ENCODE data around the gene CDK10. TPM values are rescaled to one million over a fixed set of nuclear protein-coding genes. Genes with fewer than 3 reads are reported as not detected.
"Not testable (repeated sequence)": the region's sequence is repeated elsewhere in the genome, so short reads cannot be mapped to it uniquely, and the experiment has no call there.

Gene CDK10
- total RNA-seq, 1 donor from 2014 or later, result 79.6 TPM

DNA sequence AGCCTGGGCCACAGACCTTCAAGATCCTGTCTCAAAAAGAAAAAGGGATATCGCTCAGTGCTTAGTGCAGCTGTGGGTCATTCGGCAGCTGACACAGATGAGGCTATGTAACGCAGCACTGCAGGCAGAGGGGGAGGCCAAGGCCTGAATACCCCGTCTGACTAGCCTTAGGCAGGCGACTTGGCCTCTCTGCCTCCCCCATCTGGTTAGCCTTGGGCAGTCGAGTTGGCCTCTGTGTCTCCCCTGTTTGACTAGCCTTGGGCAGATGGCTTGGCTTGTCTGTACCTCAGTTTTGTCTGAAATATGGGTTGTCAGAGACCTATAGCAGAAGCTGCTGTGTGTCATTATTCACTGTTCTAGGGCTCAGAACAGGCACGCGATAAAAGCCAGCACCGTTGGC, 18.9 kb upstream of the CDK10 start:
- intact Hi-C loops (cut with DNase I), result no loop called here
- no peak overlapping the region for H3K4me3 ChIP-seq
- TF ChIP-seq, protein P1, sequence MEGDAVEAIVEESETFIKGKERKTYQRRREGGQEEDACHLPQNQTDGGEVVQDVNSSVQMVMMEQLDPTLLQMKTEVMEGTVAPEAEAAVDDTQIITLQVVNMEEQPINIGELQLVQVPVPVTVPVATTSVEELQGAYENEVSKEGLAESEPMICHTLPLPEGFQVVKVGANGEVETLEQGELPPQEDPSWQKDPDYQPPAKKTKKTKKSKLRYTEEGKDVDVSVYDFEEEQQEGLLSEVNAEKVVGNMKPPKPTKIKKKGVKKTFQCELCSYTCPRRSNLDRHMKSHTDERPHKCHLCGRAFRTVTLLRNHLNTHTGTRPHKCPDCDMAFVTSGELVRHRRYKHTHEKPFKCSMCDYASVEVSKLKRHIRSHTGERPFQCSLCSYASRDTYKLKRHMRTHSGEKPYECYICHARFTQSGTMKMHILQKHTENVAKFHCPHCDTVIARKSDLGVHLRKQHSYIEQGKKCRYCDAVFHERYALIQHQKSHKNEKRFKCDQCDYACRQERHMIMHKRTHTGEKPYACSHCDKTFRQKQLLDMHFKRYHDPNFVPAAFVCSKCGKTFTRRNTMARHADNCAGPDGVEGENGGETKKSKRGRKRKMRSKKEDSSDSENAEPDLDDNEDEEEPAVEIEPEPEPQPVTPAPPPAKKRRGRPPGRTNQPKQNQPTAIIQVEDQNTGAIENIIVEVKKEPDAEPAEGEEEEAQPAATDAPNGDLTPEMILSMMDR (IDR thresholded peaks at IDR 0.05), result no peak
- H3K27ac ChIP-seq, result no peak overlapping the region
- no peaks in the 10 kb centered on the region for H3K27me3 ChIP-seq (ENCODE audit: low read depth)
- peaks cover 8% of the 10 kb centered on the region for H3K36me3 ChIP-seq
- no peaks in the 10 kb centered on the region for H3K9me3 ChIP-seq
- ATAC-seq (no peak), DNase-seq (no peak)
- H3K4me1 ChIP-seq, result peaks cover 6% of the 10 kb centered on the region

DNA sequence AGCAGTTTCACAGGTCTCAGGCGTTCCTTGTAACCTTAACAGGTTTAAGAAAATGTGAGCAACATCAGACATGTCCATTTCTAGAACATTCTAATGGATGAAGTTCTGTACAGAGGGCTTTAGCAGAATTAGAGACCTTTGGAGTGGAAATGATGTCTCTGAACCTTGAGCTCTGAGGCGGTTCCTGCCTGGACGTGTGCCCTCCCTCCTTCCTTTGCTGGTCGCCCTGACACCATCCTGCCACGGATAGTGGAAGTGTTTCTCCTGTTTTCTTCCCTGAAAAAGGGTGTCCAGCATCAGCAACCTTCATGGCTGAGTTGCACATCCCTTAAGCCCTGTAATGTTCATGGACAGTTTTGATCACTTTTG, 17.7 kb upstream of the CDK10 start:
- H3K4me3 ChIP-seq, result peak overlapping the region; percentile 34
- H3K27me3 ChIP-seq (ENCODE audit: low read depth), result no peaks in the 10 kb centered on the region
- H3K36me3 ChIP-seq, result peaks cover 3% of the 10 kb centered on the region
- peaks cover 6% of the 10 kb centered on the region for H3K4me1 ChIP-seq
- peak; percentile 41 to 45 for ATAC-seq
- peak overlapping the region; percentile 68 for H3K27ac ChIP-seq
- no peaks in the 10 kb centered on the region for H3K9me3 ChIP-seq
- intact Hi-C loops (cut with DNase I), result no loop called here
- TF ChIP-seq, protein P1 (IDR thresholded peaks at IDR 0.05), result no peak
- DNase-seq, result no peak

GRCh38 chr16:89669755-89670154, 16.7 kb upstream of the CDK10 start:
- Histone ChIP-seq H3K27ac (no peak overlapping the region), H3K4me3 (no peak overlapping the region), H3K36me3 (no peaks in the 10 kb centered on the region), H3K9me3 (no peaks in the 10 kb centered on the region), H3K4me1 (peaks cover 6% of the 10 kb centered on the region), H3K27me3 (ENCODE audit: low read depth) (no peaks in the 10 kb centered on the region)
- ATAC-seq (no peak), DNase-seq (no peak)
- intact Hi-C loops (cut with DNase I), result no loop called here
- TF ChIP-seq, protein P1 (IDR thresholded peaks at IDR 0.05), result no peak

- Histone ChIP-seq H3K4me3 (no peak overlapping the region), H3K36me3 (no peaks in the 10 kb centered on the region), H3K9me3 (no peaks in the 10 kb centered on the region), H3K27ac (no peak overlapping the region), H3K27me3 (ENCODE audit: low read depth) (no peaks in the 10 kb centered on the region), H3K4me1 (peaks cover 6% of the 10 kb centered on the region)
- TF ChIP-seq, protein P1 (IDR thresholded peaks at IDR 0.05), result no peak
- intact Hi-C loops (cut with DNase I), result no loop called here
- ATAC-seq (no peak), DNase-seq (no peak)
Measured at GRCh38 chr16:89670496-89671431, 15.7 kb upstream of the CDK10 start.

DNA sequence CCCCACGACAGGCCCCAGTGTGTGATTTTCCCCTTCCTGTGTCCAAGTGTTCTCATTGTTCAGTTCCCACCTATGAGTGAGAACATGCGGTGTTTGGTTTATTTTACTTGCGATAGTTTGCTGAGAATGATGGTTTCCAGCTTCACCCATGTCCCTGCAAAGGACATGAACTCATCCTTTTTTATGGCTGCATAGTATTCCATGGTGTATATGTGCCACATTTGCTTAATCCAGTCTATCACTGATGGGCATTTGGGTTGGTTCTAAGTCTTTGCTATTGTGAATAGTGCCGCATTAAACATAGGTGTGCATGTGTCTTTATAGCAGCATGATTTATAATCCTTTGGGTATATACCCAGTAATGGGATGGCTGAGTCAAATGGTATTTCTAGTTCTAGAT, 14.9 kb upstream of the CDK10 start:
- H3K27ac ChIP-seq; H3K4me1 ChIP-seq; intact Hi-C loops (cut with DNase I); DNase-seq; H3K36me3 ChIP-seq; H3K4me3 ChIP-seq; ATAC-seq; H3K27me3 ChIP-seq (ENCODE audit: low read depth); H3K9me3 ChIP-seq: not testable (repeated sequence)

Data from lower lobe of right lung (tissue), 2 donors.